Endothelial cell of umbilical vein (primary cell): Measurements from ENCODE around the gene SLC50A1. TPM values are rescaled to one million over a fixed set of nuclear protein-coding genes. Genes with fewer than 3 reads are reported as not detected.

Experiments used
- BruUV-seq: library from RNA; stranded (reverse); fragments of 400-500 nt; replicated peaks from 2 replicates; lab custom pipeline; 2021; lab: Mats Ljungman, UMichigan
- CTCF ChIA-PET: fragments of 300-600, 350-600 bp; sonication (Branson Sonifier 250); formaldehyde crosslinking; loops from one replicate; lab custom pipeline; 2021; ENCODE audit warnings: antibody characterized with exemption, inconsistent platforms; lab: Charles Lee
- POLR2A ChIA-PET: fragments of 300-600, 350-600 bp; sonication (Branson Sonifier 250); formaldehyde crosslinking; loops from one replicate; lab custom pipeline; 2021; ENCODE audit warnings: antibody characterized with exemption, inconsistent platforms; lab: Charles Lee
- DNase-seq: peaks from one replicate; pipeline ENCODE4 v3.0.0-alpha.2; 2011; ENCODE audit warnings: low read depth, low spot score
- FAIRE-seq: peaks from 2 replicates; lab custom pipeline; 2011; peaks lifted over from hg19 to GRCh38; lab: Jason Lieb, UNC
- H2AFZ ChIP-seq: 2 replicates; pipeline ENCODE4 v1.6.0; 2012; ENCODE audit warnings: low read depth, low read length, control low read depth, inconsistent platforms
- H3K27ac ChIP-seq: 2 replicates; pipeline ENCODE4 v1.5.1; 2011; ENCODE audit warnings: low read depth, mild to moderate bottlenecking, control low read depth, low read length, moderate library complexity; ENCODE audit not compliant: insufficient read depth
- H3K27me3 ChIP-seq, 2 experiments: 2 replicates each; pipeline versions ENCODE4 v1.6.0 to v1.6.1; 2011; ENCODE audit warnings: low read length in 2 of 2, mixed read lengths in 1 of 2; ENCODE audit not compliant: control insufficient read depth in 2 of 2, insufficient read depth in 2 of 2
- H3K36me3 ChIP-seq, 2 experiments: 2 replicates in 1 of 2; 3 replicates in 1 of 2; pipeline ENCODE4 v1.5.1; 2011; ENCODE audit warnings: low read length in 2 of 2, mild to moderate bottlenecking in 1 of 2, moderate library complexity in 1 of 2; ENCODE audit not compliant: control insufficient read depth in 2 of 2, insufficient read depth in 2 of 2; ENCODE audit errors: extremely low read depth in 1 of 2
- H3K4me1 ChIP-seq: 3 replicates; pipeline ENCODE4 v1.5.1; 2011; ENCODE audit warnings: mild to moderate bottlenecking, low read length; ENCODE audit not compliant: control insufficient read depth, insufficient read depth; ENCODE audit errors: extremely low read depth
- H3K4me2 ChIP-seq: 2 replicates; pipeline ENCODE4 v1.6.1; 2011; ENCODE audit warnings: low read length, control low read depth, mixed read lengths; ENCODE audit not compliant: insufficient read depth
- H3K4me3 ChIP-seq, 3 experiments: fragments of 200-600 bp in 1 of 3; sonication (generic), shearing (Covaris generic) in 1 of 3; replicated peaks in 1 of 3; 2 replicates each; pipeline ENCODE4 v1.5.1; 2011 to 2016; ENCODE audit warnings: control low read depth in 3 of 3, low read length in 3 of 3, mild to moderate bottlenecking in 2 of 3, inconsistent platforms in 1 of 3, low read depth in 1 of 3, moderate library complexity in 1 of 3; ENCODE audit not compliant: insufficient read depth in 1 of 3
- H3K79me2 ChIP-seq: 2 replicates; pipeline ENCODE4 v1.6.0; 2012; ENCODE audit warnings: low read length, inconsistent platforms; ENCODE audit not compliant: control insufficient read depth, insufficient read depth
- H3K9ac ChIP-seq: replicated peaks from 2 replicates; pipeline ENCODE3; 2011; ENCODE audit warnings: low read length, control low read depth; ENCODE audit not compliant: insufficient read depth; ENCODE audit errors: extremely low read depth
- H3K9me1 ChIP-seq: replicated peaks from 3 replicates; pipeline ENCODE4 v1.6.0; 2011; ENCODE audit warnings: mild to moderate bottlenecking, low read length; ENCODE audit not compliant: control insufficient read depth, insufficient read depth; ENCODE audit errors: extremely low read depth
- H3K9me3 ChIP-seq: replicated peaks from 2 replicates; pipeline ENCODE4 v1.5.1; 2012; ENCODE audit warnings: low read length, inconsistent platforms; ENCODE audit not compliant: control insufficient read depth, insufficient read depth
- H4K20me1 ChIP-seq: replicated peaks from 2 replicates; pipeline ENCODE3; 2011; ENCODE audit warnings: mild to moderate bottlenecking, low read length; ENCODE audit not compliant: control insufficient read depth, insufficient read depth; ENCODE audit errors: extremely low read depth
- EZH2 ChIP-seq: IDR thresholded peaks from 2 replicates; pipeline ENCODE4 v1.6.1; 2012; ENCODE audit warnings: borderline replicate concordance, low read depth, mild to moderate bottlenecking, moderate library complexity, low read length, inconsistent platforms; ENCODE audit not compliant: severe bottlenecking
- FOS ChIP-seq: IDR thresholded peaks from 2 replicates; pipeline ENCODE4 v1.6.1; 2011; ENCODE audit warnings: mild to moderate bottlenecking, low read length, moderate library complexity, borderline replicate concordance; ENCODE audit not compliant: insufficient read depth
- GATA2 ChIP-seq: IDR thresholded peaks from 2 replicates; pipeline ENCODE4 v1.7.0; 2011; ENCODE audit warnings: low read depth, mild to moderate bottlenecking, moderate library complexity, mixed read lengths, low read length; ENCODE audit not compliant: insufficient read length, insufficient read depth
- JUN ChIP-seq: IDR thresholded peaks from 2 replicates; pipeline ENCODE4 v1.6.1; 2011; ENCODE audit warnings: borderline replicate concordance, low read depth; ENCODE audit not compliant: insufficient read length, insufficient read depth
- MAX ChIP-seq: IDR thresholded peaks from 2 replicates; pipeline ENCODE4 v1.6.1; 2011; ENCODE audit not compliant: insufficient read depth, insufficient read length
- MYC ChIP-seq: IDR thresholded peaks from one replicate; pipeline ENCODE4 v1.6.1; 2011; ENCODE audit warnings: mild to moderate bottlenecking, low read depth, low read length
- POLR2A ChIP-seq: IDR thresholded peaks from 2 replicates; pipeline ENCODE4 v1.6.1; 2012; ENCODE audit warnings: low read depth, mild to moderate bottlenecking, control low read depth, low read length
- POLR2AphosphoS5 ChIP-seq: IDR thresholded peaks from 2 replicates; pipeline ENCODE4 v1.6.1; 2012; ENCODE audit warnings: low read depth, mild to moderate bottlenecking, control low read depth, low read length, moderate library complexity; ENCODE audit not compliant: insufficient read depth
- dilution Hi-C: fragments of 300-500 bp; cut with MboI; formaldehyde crosslinking; loops from one replicate; pipeline ENCODE4 v1.15.0; 2019; ENCODE audit warnings: low sequenced_read_pairs; ENCODE audit not compliant: extremely low pct_ligation_motif_present
- intact Hi-C: fragments of 100-400 bp; cut with micrococcal nuclease; formaldehyde crosslinking; loops from one replicate; pipeline ENCODE4 v1.10.0; 2022
- polyA plus RNA-seq, 4 experiments: library from polyadenylated mRNA; depleted of rRNA in 3 of 4; stranded (reverse) in 3 of 4; unstranded in 1 of 4; fragments of >200 nt; gene quantifications; 2 replicates each; pipeline versions ENCODE4 v1.2.1 to v1.2.3, GENCODE V29; 2011 to 2012; ENCODE audit warnings: missing spikeins in 1 of 4
- total RNA-seq: library from RNA; stranded (reverse); gene quantifications from 2 replicates; pipeline ENCODE4 v1.2.3, GENCODE V29; 2021
- TF ChIP-seq, protein P1 (sequence below), 2 donors: IDR thresholded peaks; 1 replicate in 1 of 2; 2 replicates in 1 of 2; pipeline ENCODE4 v1.5.1; 2011; ENCODE audit warnings: low read length in 2 of 2, mild to moderate bottlenecking in 2 of 2, moderate library complexity in 2 of 2, control low read depth in 1 of 2, inconsistent platforms in 1 of 2, low read depth in 1 of 2; ENCODE audit not compliant: insufficient read depth in 1 of 2; ENCODE audit errors: extremely low read depth in 1 of 2

SLC50A1 gene
- total and polyA plus RNA-seq, 2 donors (not counting 3 experiments of a cell fraction or from before 2014, with no cell fraction given), result 29.5 to 66.1 TPM

GRCh38 chr1:155106862-155107261 lies 28.8 kb upstream of the SLC50A1 start:
- POLR2A ChIA-PET, result no interaction called here
- H3K4me3 ChIP-seq, result no peak overlapping the region
- peaks cover 3% of the 10 kb centered on the region for H3K4me1 ChIP-seq
- H3K9me3 ChIP-seq, result no peaks in the 10 kb centered on the region
- intact Hi-C loops (no loop called here), dilution Hi-C loops (no loop called here)
- DNase-seq (no peak), FAIRE-seq (no peak)
- no peak for TF ChIP-seq POLR2AphosphoS5
- no peak for TF ChIP-seq EZH2
- TF ChIP-seq, protein P1, sequence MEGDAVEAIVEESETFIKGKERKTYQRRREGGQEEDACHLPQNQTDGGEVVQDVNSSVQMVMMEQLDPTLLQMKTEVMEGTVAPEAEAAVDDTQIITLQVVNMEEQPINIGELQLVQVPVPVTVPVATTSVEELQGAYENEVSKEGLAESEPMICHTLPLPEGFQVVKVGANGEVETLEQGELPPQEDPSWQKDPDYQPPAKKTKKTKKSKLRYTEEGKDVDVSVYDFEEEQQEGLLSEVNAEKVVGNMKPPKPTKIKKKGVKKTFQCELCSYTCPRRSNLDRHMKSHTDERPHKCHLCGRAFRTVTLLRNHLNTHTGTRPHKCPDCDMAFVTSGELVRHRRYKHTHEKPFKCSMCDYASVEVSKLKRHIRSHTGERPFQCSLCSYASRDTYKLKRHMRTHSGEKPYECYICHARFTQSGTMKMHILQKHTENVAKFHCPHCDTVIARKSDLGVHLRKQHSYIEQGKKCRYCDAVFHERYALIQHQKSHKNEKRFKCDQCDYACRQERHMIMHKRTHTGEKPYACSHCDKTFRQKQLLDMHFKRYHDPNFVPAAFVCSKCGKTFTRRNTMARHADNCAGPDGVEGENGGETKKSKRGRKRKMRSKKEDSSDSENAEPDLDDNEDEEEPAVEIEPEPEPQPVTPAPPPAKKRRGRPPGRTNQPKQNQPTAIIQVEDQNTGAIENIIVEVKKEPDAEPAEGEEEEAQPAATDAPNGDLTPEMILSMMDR (IDR thresholded peaks at IDR 0.05; ENCODE audit: extremely low read depth in 1 of 2, insufficient read depth in 1 of 2, low read depth in 1 of 2, low read length in 2 of 2), result no peak
- no peak for TF ChIP-seq MAX
- no peak for TF ChIP-seq JUN
- no peak for TF ChIP-seq POLR2A
- TF ChIP-seq GATA2, result no peak
- no peak for TF ChIP-seq MYC
- TF ChIP-seq FOS, result no peak
- CTCF ChIA-PET, result interaction anchor here (1.0 to 5.9 kb wide), 5 partner anchors 9 to 60 kb away, joined by 3 to 37 read pairs (median 5); no protein-coding TSS in a partner anchor
- H2AFZ ChIP-seq, result no peak overlapping the region
- no peaks in the 10 kb centered on the region for H3K79me2 ChIP-seq
- H3K27ac ChIP-seq, result no peak overlapping the region
- BruUV-seq, result no TSS peak
- H3K9ac ChIP-seq, result no peak overlapping the region
- no peaks in the 10 kb centered on the region for H3K36me3 ChIP-seq
- no peaks in the 10 kb centered on the region for H3K9me1 ChIP-seq
- no peaks in the 10 kb centered on the region for H4K20me1 ChIP-seq
- peaks cover 6 to 9% of the 10 kb centered on the region in 2 experiments for H3K27me3 ChIP-seq
- H3K4me2 ChIP-seq, result no peak overlapping the region
